MM.1S (cell line): ENCODE data around the gene TMEM127.
"Not testable (repeated sequence)": the region's sequence is repeated elsewhere in the genome, so short reads cannot be mapped to it uniquely, and the experiment has no call there.

ENCODE experiments used
- DNase-seq: peaks from one replicate; pipeline ENCODE4 v3.0.0-alpha.2; 2015
- H2AFZ ChIP-seq: fragments of 300-600 bp; sonication (generic); 2 replicates; pipeline ENCODE4 v1.6.0; 2016; ENCODE audit warnings: antibody characterized with exemption, low read length
- H3F3A ChIP-seq: fragments of 300-600 bp; sonication (generic); 2 replicates; pipeline ENCODE4 v1.6.1; 2016; ENCODE audit warnings: mild to moderate bottlenecking, antibody characterized with exemption, low read length, moderate library complexity, mixed read lengths; ENCODE audit not compliant: insufficient read depth
- H3K27ac ChIP-seq: fragments of 300-600 bp; sonication (generic); 2 replicates; pipeline ENCODE4 v1.5.1; 2016; ENCODE audit warnings: mild to moderate bottlenecking, low read length
- H3K27me3 ChIP-seq: fragments of 300-600 bp; sonication (generic); replicated peaks from 2 replicates; pipeline ENCODE4 v1.6.0; 2016; ENCODE audit warnings: low read length; ENCODE audit not compliant: insufficient read depth
- H3K36me3 ChIP-seq: fragments of 300-600 bp; sonication (generic); replicated peaks from 2 replicates; pipeline ENCODE4 v1.6.1; 2016; ENCODE audit warnings: mild to moderate bottlenecking, low read length, mixed read lengths; ENCODE audit not compliant: insufficient read depth
- H3K4me1 ChIP-seq: fragments of 300-600 bp; sonication (generic); 2 replicates; pipeline ENCODE4 v1.6.1; 2016; ENCODE audit warnings: low read length, mixed read lengths
- H3K4me2 ChIP-seq: fragments of 300-600 bp; sonication (generic); 2 replicates; pipeline ENCODE4 v1.6.0; 2016; ENCODE audit warnings: low read depth, low read length
- H3K4me3 ChIP-seq: fragments of 300-600 bp; sonication (generic); 2 replicates; pipeline ENCODE4 v1.5.1; 2016; ENCODE audit warnings: low read length, mixed read lengths
- H3K79me2 ChIP-seq: fragments of 300-600 bp; sonication (generic); 2 replicates; pipeline ENCODE4 v1.6.1; 2016; ENCODE audit warnings: mixed run types, low read length, mixed read lengths
- H3K9ac ChIP-seq: fragments of 300-600 bp; sonication (generic); 2 replicates; pipeline ENCODE4 v1.6.1; 2016; ENCODE audit warnings: low read length, mixed read lengths
- H3K9me2 ChIP-seq: fragments of 300-600 bp; sonication (generic); replicated peaks from 2 replicates; pipeline ENCODE4 v1.6.1; 2016; ENCODE audit warnings: mild to moderate bottlenecking, low read length, mixed read lengths; ENCODE audit not compliant: insufficient read depth
- H3K9me3 ChIP-seq: fragments of 300-600 bp; sonication (generic); replicated peaks from 2 replicates; pipeline ENCODE4 v1.6.1; 2016; ENCODE audit warnings: mild to moderate bottlenecking, low read length, mixed read lengths; ENCODE audit not compliant: insufficient read depth
- H4K20me1 ChIP-seq: fragments of 300-600 bp; sonication (generic); 2 replicates; pipeline ENCODE4 v1.6.1; 2016; ENCODE audit warnings: mild to moderate bottlenecking, low read length, moderate library complexity, mixed read lengths; ENCODE audit not compliant: insufficient read depth
- CTCF ChIP-seq: fragments of 300-600 bp; sonication (generic); IDR thresholded peaks from 2 replicates; pipeline ENCODE4 v1.5.1; 2016; ENCODE audit warnings: antibody characterized with exemption, low read length, mixed read lengths
- EZH2 ChIP-seq: fragments of 300-600 bp; sonication (generic); optimal IDR thresholded peaks from 2 replicates; pipeline ENCODE3; 2017; ENCODE audit warnings: low read depth, mild to moderate bottlenecking, antibody characterized with exemption, low read length, mixed read lengths
- EZH2phosphoT487 ChIP-seq: fragments of 300-600 bp; sonication (generic); IDR thresholded peaks from 2 replicates; pipeline ENCODE4 v1.6.1; 2018; ENCODE audit warnings: antibody characterized with exemption, low read length

TMEM127 gene

GRCh38 chr2:96304606-96305005 is 38.8 kb upstream of the TMEM127 start:
- DNase-seq: no peak
- no peaks in the 10 kb centered on the region for H3K9me2 ChIP-seq
- H2AFZ ChIP-seq: no peak overlapping the region
- peaks cover 12% of the 10 kb centered on the region for H3K36me3 ChIP-seq
- peaks cover 16% of the 10 kb centered on the region for H3K4me1 ChIP-seq
- H3K27ac ChIP-seq: no peak overlapping the region; the same call in 1 of the 2 replicates
- peak overlapping the region; percentile 88 for H3K4me2 ChIP-seq
- H3K9me3 ChIP-seq: no peaks in the 10 kb centered on the region
- H3K27me3 ChIP-seq: no peaks in the 10 kb centered on the region
- no peaks in the 10 kb centered on the region for H4K20me1 ChIP-seq
- H3F3A ChIP-seq: no peaks in the 10 kb centered on the region
- no peak for TF ChIP-seq EZH2
- no peak for TF ChIP-seq EZH2phosphoT487
- no peak for TF ChIP-seq CTCF
- peak overlapping the region; percentile 87 for H3K9ac ChIP-seq
- peak overlapping the region; percentile 85 for H3K4me3 ChIP-seq
- peaks cover 65% of the 10 kb centered on the region for H3K79me2 ChIP-seq

- no peak for DNase-seq
- H3K4me3 ChIP-seq: no peak overlapping the region
- no peak for TF ChIP-seq CTCF
- no peak for TF ChIP-seq EZH2phosphoT487
- no peak for TF ChIP-seq EZH2
- no peaks in the 10 kb centered on the region for H4K20me1 ChIP-seq
- H3K27me3 ChIP-seq: no peaks in the 10 kb centered on the region
- H3K36me3 ChIP-seq: peaks cover 36% of the 10 kb centered on the region
- H3K9me3 ChIP-seq: no peaks in the 10 kb centered on the region
- H3K27ac ChIP-seq: no peak overlapping the region
- no peak overlapping the region for H3K9ac ChIP-seq
- no peak overlapping the region for H3K4me2 ChIP-seq
- no peaks in the 10 kb centered on the region for H3K9me2 ChIP-seq
- H3K4me1 ChIP-seq: peaks cover 16% of the 10 kb centered on the region
- H3F3A ChIP-seq: no peaks in the 10 kb centered on the region
- H2AFZ ChIP-seq: no peak overlapping the region
- peaks cover 72% of the 10 kb centered on the region for H3K79me2 ChIP-seq
Observed at GRCh38 chr2:96301865-96302264, 36.1 kb upstream of the TMEM127 start.

- Histone ChIP-seq H3K27me3 (no peaks in the 10 kb centered on the region), H2AFZ (no peak overlapping the region), H3K27ac (no peak overlapping the region), H3K4me3 (no peak overlapping the region), H3F3A (no peaks in the 10 kb centered on the region), H3K9ac (no peak overlapping the region), H3K4me1 (no peaks in the 10 kb centered on the region), H3K9me3 (no peaks in the 10 kb centered on the region), H4K20me1 (no peaks in the 10 kb centered on the region), H3K36me3 (peaks cover 47% of the 10 kb centered on the region), H3K79me2 (peaks cover 27% of the 10 kb centered on the region), H3K9me2 (no peaks in the 10 kb centered on the region), H3K4me2 (no peak overlapping the region)
- TF ChIP-seq CTCF (no peak), EZH2phosphoT487 (no peak), EZH2 (no peak)
- DNase-seq: no peak
Observed at GRCh38 chr2:96296925-96297324, 31.1 kb upstream of the TMEM127 start.

- not testable (repeated sequence) for H3K4me3 ChIP-seq, H3K27ac ChIP-seq, H3K9ac ChIP-seq, H3K4me2 ChIP-seq, H3K4me1 ChIP-seq, H3F3A ChIP-seq, H3K27me3 ChIP-seq, H4K20me1 ChIP-seq, H3K9me3 ChIP-seq, DNase-seq, H3K79me2 ChIP-seq, H2AFZ ChIP-seq, H3K9me2 ChIP-seq
- peaks cover 40% of the 10 kb centered on the region for H3K36me3 ChIP-seq
Observed at GRCh38 chr2:96294271-96294670, 28.5 kb upstream of the TMEM127 start.
